ENCODE results near the gene KIF26B.
"Not testable (repeated sequence)": the region's sequence is repeated elsewhere in the genome, so short reads cannot be mapped to it uniquely, and the experiment has no call there.

Gene KIF26B

DNA sequence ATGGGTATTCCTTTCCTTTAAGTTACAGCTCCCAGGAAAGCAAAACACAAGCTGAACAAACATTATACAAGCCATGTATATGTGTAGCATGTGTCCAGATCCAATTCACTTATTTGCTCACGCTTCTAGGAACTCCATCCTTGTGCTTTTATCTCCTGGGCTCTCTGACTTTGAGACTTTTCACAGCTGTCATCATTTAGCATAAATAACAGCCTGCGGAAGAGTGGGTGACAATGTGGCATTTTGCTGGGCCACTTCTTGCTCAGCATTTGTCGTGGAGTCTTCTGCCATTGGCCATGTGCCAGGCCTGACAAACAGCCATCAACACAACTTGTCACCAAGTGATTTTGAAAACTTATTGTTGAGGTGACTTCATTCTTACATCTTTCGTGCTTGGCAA lies 164.3 kb downstream of the KIF26B start:
- Histone ChIP-seq H3K4me1 (ENCODE audit: insufficient read depth, low read length) (no peaks in the 10 kb centered on the region), H3K9ac (ENCODE audit: low read depth, low read length) (no peak overlapping the region), H3K36me3 (ENCODE audit: insufficient read depth, low read length) (no peaks in the 10 kb centered on the region), H3K9me3 (ENCODE audit: control insufficient read depth, insufficient read depth, low read length) (no peaks in the 10 kb centered on the region)

DNA sequence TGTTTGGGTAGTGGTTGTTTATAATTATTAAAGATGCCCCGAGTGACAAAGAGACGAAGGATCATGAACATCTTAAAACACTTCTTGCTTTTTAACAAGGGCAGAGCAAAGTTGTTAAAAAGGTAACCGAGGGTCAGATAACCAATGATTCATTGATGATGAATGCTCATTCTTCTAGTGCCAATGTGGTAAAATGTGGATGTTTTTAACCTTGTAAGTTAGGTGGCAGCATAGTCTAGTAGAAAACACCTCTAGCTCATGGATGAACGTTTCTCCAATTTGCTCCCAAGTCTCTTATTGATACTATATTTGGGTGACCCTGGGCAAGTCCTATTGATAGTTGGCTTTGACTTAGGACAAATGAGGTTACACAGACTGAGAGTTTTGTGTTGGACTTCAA lies 167.9 kb downstream of the KIF26B start:
- Histone ChIP-seq H3K4me1 (ENCODE audit: insufficient read depth, low read length) (no peaks in the 10 kb centered on the region), H3K9me3 (ENCODE audit: control insufficient read depth, insufficient read depth, low read length) (no peaks in the 10 kb centered on the region), H3K9ac (ENCODE audit: low read depth, low read length) (no peak overlapping the region), H3K36me3 (ENCODE audit: insufficient read depth, low read length) (no peaks in the 10 kb centered on the region)

DNA sequence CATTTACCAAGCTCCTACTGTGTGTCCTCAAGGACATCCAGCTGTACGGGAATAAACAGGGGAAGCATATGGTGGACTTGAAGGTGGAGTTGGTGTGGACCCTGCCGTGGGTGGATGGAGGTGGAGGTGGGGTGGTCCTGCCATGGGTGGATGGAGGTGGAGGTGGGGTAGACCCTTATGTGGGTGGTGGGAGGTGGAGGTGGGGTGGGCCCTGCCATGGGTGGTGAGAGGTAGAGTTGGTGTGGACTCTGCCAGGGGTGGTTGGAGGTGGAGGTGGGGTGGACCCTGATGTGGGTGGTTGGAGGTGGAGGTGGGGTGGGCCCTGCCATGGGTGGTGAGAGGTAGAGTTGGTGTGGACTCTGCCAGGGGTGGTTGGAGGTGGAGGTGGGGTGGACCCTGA lies 169.0 kb downstream of the KIF26B start:
- H3K36me3 ChIP-seq (ENCODE audit: insufficient read depth, low read length); H3K4me1 ChIP-seq (ENCODE audit: insufficient read depth, low read length); H3K9me3 ChIP-seq (ENCODE audit: control insufficient read depth, insufficient read depth, low read length); H3K9ac ChIP-seq (ENCODE audit: low read depth, low read length): not testable (repeated sequence)

DNA sequence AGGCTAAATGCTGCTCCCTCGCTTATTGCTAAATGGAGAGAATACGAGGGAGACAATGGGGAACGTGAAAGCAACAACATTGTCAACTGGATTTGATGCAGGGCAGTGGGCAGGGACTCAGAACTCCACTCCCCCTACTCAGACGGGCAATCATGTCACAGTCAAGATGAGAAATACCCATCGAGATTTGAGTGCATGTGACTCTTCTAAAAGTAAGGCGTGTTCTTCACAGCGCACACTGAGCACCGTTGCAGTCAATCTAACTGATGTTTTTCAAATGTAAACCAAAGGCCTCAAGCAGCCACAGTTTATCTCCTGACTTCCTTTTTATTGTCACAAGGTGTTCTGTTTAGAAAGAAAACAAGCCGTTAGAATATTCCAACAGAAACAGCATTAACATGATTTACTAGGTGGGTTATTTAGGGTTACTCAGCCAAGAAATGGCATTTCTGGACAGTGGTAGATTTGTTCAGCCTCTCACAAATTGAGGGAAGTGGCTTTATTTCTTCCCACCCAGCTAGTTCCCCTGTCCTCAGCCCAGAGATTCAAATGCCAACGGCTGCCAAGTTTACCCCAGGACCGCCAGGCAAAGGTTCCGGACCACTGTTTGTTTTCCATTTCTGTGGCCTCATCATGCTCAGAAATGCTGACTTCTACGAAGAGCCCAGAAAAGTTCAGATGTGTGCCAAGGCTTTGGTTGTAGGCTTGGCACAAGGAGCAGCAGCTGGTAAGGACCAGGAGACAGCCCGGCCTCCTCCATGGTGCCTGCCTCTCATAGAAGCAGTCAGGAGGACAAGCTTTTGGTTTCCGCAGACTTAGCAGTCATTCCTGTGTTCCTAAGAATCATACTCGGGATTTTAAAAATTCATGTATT lies 171.4 kb downstream of the KIF26B start:
- no peaks in the 10 kb centered on the region for H3K36me3 ChIP-seq (ENCODE audit: insufficient read depth, low read length)
- no peaks in the 10 kb centered on the region for H3K9me3 ChIP-seq (ENCODE audit: control insufficient read depth, insufficient read depth, low read length)
- no peak overlapping the region for H3K9ac ChIP-seq (ENCODE audit: low read depth, low read length)
- H3K4me1 ChIP-seq (ENCODE audit: insufficient read depth, low read length): no peaks in the 10 kb centered on the region

DNA sequence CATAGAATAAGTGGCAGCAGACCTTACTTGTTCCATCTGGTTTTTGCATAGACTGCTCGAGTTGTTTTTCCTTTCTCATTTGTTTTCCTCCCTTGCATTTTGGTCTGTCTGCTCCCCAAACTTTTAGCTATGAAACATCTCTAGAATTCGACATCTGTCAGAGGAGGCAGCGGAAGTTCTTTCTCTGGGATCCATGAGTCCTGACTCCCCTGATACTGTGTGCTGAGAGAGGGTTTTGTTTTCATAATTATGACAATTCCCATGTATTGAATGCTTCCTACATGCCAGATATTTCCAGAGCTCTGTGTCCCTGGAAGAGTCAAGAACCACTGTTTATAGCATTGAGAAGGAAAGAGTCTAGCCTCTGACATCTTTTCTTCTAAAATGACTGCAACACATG lies 172.6 kb downstream of the KIF26B start:
- Histone ChIP-seq H3K9me3 (ENCODE audit: control insufficient read depth, insufficient read depth, low read length) (no peaks in the 10 kb centered on the region), H3K36me3 (ENCODE audit: insufficient read depth, low read length) (no peaks in the 10 kb centered on the region), H3K9ac (ENCODE audit: low read depth, low read length) (no peak overlapping the region), H3K4me1 (ENCODE audit: insufficient read depth, low read length) (no peaks in the 10 kb centered on the region)

DNA sequence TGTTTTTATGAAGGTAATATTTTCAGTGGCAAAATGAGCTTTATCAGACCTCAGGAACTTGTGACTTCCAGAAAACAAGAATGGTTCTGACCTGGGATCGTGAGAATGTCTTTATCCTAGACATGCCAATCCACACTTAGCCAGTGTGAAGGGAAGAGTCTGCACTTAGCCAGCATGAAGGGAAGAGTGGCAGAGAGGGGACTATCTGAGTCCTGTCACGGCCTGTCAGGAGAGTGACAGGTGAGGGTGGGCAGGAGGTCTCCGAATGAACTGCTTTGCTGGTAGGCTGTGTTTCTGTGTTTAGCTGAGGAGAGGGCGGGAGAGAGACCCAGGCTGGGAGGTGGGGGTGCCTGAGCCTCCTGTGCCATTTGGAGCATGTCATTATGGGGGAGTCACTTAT lies 173.1 kb downstream of the KIF26B start:
- Histone ChIP-seq H3K4me1 (ENCODE audit: insufficient read depth, low read length) (no peaks in the 10 kb centered on the region), H3K9ac (ENCODE audit: low read depth, low read length) (no peak overlapping the region), H3K36me3 (ENCODE audit: insufficient read depth, low read length) (no peaks in the 10 kb centered on the region), H3K9me3 (ENCODE audit: control insufficient read depth, insufficient read depth, low read length) (no peaks in the 10 kb centered on the region)

DNA sequence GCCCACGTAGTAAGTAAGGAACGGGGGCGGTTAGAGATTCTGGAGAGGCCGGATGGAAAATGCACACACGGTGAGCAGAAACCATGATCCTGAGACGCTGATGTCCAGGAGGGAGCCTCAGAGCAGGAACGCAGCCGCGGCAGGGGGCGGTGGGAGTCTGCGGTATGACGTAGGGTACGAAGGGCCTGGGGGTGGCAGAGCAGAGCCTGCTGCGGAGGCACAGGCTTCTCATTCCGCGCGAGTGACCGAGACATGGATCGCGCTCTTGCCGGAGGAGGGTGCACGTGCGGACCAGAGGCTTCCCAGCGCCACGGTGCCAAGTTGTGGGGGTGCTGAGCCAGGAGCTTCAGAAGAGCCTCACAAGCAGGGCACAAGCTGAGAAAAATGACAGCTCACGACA lies 176.2 kb downstream of the KIF26B start:
- Histone ChIP-seq H3K4me1 (ENCODE audit: insufficient read depth, low read length) (no peaks in the 10 kb centered on the region), H3K9me3 (ENCODE audit: control insufficient read depth, insufficient read depth, low read length) (no peaks in the 10 kb centered on the region), H3K36me3 (ENCODE audit: insufficient read depth, low read length) (no peaks in the 10 kb centered on the region), H3K9ac (ENCODE audit: low read depth, low read length) (no peak overlapping the region)

DNA sequence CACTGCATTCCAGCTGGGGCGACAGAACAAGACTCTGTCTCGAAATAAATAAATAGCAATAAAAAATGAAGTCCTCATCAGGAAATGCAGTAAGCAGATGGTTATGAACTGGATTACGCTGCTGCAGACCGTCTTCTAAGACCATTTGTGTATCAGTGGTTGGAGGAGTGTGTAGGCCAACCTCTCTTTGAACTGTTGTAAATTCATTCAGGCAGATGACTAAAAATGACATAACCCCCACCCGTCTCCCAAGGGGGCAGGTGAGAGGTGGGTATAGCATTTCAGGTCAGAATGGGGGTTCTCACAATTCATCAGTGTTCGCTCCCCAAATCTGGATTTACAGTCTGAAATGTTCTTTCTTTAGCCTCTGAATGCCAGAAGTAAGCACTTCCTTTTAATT lies 177.3 kb downstream of the KIF26B start:
- Histone ChIP-seq H3K9me3 (ENCODE audit: control insufficient read depth, insufficient read depth, low read length) (no peaks in the 10 kb centered on the region), H3K9ac (ENCODE audit: low read depth, low read length) (no peak overlapping the region), H3K4me1 (ENCODE audit: insufficient read depth, low read length) (peaks cover 9% of the 10 kb centered on the region), H3K36me3 (ENCODE audit: insufficient read depth, low read length) (no peaks in the 10 kb centered on the region)

DNA sequence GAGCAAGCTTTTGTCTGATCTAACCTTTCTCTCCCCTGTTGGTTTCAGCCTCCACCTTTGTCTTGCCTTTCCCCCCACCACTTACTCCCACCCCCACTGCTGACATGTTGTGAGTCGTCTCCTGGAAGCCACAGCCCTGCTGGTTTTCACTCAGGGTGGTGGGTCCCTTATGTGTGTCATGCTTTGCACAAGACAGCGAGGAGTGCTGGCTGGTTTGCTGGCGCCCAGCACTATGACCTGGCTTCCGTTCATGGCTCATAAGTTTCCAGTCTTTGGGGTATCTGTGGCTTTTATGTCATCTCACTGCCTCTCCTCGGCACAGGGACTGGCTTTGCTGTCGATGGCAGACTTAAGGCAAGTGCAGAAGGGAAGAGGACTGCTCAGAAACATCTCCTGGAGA lies 177.7 kb downstream of the KIF26B start:
- Histone ChIP-seq H3K4me1 (ENCODE audit: insufficient read depth, low read length) (peaks cover 9% of the 10 kb centered on the region), H3K36me3 (ENCODE audit: insufficient read depth, low read length) (no peaks in the 10 kb centered on the region), H3K9ac (ENCODE audit: low read depth, low read length) (no peak overlapping the region), H3K9me3 (ENCODE audit: control insufficient read depth, insufficient read depth, low read length) (no peaks in the 10 kb centered on the region)

DNA sequence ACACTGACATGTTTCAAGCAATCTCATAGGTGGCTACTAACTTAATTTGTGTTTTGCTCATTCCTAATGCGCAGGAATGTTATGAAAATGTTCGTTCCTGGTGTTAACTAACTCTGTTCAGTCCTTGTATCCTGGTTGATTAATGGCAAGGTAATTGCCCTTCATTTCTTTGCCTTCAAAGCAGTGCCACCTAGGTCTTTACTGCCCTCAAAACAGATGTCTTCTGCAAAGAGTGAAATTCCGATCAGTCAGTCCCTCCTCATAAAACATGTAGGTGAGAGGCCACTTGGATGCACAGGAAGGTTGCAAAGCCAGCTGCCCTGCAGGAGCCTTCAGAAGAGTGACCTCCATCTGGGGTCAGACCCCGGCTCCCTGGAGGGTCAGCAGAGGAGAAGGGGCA lies 179.4 kb downstream of the KIF26B start:
- peaks cover 12% of the 10 kb centered on the region for H3K4me1 ChIP-seq (ENCODE audit: insufficient read depth, low read length)
- H3K9ac ChIP-seq (ENCODE audit: low read depth, low read length): no peak overlapping the region
- H3K9me3 ChIP-seq (ENCODE audit: control insufficient read depth, insufficient read depth, low read length): no peaks in the 10 kb centered on the region
- no peaks in the 10 kb centered on the region for H3K36me3 ChIP-seq (ENCODE audit: insufficient read depth, low read length)

DNA sequence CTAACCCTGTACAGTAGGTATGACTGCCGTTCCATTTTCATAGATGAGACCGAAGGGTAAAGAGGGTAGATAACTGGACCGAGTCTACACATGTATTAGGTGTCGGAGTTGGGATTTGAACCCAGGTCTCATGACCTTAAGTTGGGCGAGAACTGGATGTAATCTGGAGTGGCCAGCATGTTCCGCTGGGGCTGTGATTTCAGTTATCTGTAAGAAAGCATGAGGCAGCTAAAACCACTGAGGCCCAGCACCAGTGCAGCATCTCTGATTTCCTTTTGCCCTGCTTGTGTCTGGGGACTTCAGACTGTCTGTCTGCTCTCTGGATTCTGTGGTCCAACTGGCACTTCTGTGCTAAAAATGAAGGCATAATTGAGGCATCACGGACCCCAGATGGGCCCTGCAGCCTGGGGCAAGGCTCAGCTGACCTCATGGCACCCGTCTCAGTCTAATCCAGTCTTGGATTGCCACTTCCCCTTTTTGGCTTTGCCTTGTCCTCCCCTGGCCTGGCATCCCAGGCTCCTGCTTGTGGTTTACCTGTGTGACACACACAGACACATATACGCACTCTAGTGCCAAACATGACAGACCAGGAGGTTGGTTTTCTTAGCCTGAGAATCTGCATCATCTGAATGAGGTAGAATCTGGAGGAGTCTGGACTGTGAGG lies 180.2 kb downstream of the KIF26B start:
- no peaks in the 10 kb centered on the region for H3K36me3 ChIP-seq (ENCODE audit: insufficient read depth, low read length)
- no peaks in the 10 kb centered on the region for H3K9me3 ChIP-seq (ENCODE audit: control insufficient read depth, insufficient read depth, low read length)
- peaks cover 12% of the 10 kb centered on the region for H3K4me1 ChIP-seq (ENCODE audit: insufficient read depth, low read length)
- H3K9ac ChIP-seq (ENCODE audit: low read depth, low read length): no peak overlapping the region

DNA sequence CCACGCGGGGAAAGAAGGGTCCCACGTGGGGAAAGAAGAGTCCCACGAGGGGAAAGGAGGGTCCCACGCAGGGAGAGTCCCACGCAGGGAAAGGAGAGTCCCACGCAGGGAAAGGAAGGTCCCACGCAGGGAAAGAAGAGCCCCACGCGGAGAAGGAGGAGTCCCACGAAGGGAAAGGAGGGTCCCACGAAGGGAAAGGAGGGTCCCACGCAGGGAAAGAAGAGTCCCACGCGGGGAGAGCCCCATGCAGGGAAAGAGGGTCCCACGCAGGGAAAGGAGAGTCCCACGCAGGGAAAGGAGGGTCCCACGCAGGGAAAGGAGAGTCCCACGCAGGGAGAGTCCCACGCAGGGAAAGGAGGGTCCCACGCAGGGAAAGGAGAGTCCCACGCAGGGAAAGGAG lies 180.9 kb downstream of the KIF26B start:
- not testable (repeated sequence) for H3K9me3 ChIP-seq (ENCODE audit: control insufficient read depth, insufficient read depth, low read length); H3K36me3 ChIP-seq (ENCODE audit: insufficient read depth, low read length); H3K9ac ChIP-seq (ENCODE audit: low read depth, low read length)
- peaks cover 12% of the 10 kb centered on the region for H3K4me1 ChIP-seq (ENCODE audit: insufficient read depth, low read length)

DNA sequence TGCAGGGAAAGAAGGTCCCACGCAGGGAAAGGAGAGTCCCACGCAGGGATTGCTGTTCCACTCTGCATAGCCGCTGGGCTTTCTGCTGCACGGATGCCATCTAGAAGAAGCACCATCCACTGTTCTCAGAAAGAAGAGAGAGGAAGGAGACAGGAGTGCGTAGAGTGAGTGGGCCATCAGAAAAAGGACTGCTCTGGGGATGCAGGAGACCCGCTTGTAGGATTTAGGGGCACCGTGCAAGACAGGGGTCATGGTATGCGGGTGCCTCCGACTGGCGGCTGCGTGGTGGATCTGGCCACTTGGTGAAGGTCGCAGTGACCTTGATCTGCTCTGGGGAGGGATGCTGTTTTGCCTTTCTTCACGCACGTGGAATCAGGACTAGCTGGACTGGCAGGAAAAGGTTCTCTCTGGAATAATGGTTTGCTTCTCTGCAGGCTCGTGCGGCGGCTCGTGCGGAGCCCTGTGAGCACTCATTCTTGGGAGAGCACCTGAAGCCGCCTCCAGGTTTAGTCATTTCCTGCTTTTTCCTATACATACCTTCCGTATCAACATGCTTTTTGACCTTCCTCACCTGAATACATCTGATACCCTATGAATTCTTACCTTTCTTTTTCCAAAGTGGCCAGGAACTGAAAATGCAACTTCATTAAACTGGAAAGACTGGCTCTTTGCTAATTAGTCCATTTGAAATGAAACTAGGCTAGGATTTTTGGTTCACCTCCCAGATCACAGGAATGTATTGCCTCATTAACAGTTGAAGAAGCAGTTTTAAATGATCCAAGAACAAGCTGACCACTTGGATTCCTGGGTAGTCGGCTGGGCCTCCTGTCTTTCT lies 181.6 kb downstream of the KIF26B start:
- no peak overlapping the region for H3K9ac ChIP-seq (ENCODE audit: low read depth, low read length)
- H3K4me1 ChIP-seq (ENCODE audit: insufficient read depth, low read length): peaks cover 12% of the 10 kb centered on the region
- no peaks in the 10 kb centered on the region for H3K36me3 ChIP-seq (ENCODE audit: insufficient read depth, low read length)
- H3K9me3 ChIP-seq (ENCODE audit: control insufficient read depth, insufficient read depth, low read length): no peaks in the 10 kb centered on the region

DNA sequence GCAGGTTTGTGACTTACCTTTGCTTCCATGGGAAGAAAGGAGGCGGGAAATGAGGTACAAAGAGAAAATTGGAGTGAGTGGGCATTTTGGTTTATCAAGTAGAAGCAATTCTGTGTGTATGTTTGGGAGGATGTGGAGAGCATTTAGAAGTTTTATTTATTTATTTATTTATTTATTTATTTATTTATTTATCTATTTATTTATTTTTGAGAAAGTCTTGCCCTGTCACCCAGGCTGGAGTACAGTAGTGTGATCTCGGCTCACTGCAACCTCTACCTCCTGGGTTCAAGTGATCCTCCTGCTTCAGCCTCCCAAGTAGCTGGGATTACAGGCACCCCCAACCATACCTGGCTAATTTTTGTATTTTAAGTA lies 182.2 kb downstream of the KIF26B start:
- not testable (repeated sequence) for H3K9ac ChIP-seq (ENCODE audit: low read depth, low read length); H3K36me3 ChIP-seq (ENCODE audit: insufficient read depth, low read length); H3K9me3 ChIP-seq (ENCODE audit: control insufficient read depth, insufficient read depth, low read length)
- H3K4me1 ChIP-seq (ENCODE audit: insufficient read depth, low read length): peaks cover 12% of the 10 kb centered on the region

Measured in ES-I3 (cell line).